ENCODE measurements around the gene IVD. TPM values are rescaled to one million over a fixed set of nuclear protein-coding genes. Genes with fewer than 3 reads are reported as not detected.

Gene IVD
- total RNA-seq, 4 donors from 2014 or later = 24.9 to 101 (median 48.0) TPM

DNA sequence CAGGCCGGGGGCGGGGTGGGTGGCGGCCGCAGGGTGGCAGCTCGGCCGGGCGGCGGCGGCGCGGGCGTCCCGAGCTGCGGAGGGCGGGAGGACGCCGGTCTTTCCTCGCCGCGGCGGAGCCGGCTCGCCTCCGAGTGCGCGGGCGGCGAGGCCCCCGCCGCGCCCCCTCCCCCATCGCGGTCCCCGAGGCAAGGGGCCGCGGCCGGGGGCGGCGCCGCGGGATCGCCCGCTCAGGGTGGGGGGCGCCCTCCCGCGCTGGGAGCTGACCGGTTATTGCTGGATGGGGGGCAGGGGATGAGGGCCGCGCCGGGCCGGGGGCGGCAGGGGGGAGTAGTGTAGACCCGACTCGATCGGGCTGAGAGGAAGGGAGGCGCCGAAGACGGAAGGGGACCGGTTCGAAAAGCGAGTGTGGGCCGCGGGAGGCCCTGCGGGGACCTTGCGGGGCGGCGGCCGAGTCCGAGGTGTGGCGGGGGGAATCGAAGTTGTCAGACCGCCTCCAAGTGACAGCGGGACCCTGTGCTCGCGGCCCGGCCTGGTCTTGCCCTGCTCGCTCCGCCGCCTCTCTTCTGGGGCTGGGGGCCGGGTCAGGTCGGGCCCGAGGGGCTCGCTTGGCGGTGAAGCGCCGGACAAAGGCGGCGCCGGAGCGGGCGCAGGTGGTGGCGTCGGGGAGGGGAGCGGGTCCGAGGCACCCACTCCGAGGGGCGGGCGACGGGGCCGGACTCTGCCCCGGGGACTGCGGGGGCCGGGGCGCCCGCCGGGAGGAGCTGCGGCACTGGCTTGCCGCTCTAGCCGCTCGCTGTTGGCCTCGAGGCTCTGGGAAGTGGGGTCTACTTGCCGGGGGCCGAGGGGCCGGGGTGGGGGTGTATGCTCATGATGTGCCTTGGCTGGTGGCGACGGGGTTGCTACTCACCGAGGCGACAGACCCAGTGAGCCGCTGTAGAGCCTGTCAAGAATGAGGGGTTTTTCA lies 36.3 kb downstream of the IVD start:
- TF ChIP-seq, protein P1, sequence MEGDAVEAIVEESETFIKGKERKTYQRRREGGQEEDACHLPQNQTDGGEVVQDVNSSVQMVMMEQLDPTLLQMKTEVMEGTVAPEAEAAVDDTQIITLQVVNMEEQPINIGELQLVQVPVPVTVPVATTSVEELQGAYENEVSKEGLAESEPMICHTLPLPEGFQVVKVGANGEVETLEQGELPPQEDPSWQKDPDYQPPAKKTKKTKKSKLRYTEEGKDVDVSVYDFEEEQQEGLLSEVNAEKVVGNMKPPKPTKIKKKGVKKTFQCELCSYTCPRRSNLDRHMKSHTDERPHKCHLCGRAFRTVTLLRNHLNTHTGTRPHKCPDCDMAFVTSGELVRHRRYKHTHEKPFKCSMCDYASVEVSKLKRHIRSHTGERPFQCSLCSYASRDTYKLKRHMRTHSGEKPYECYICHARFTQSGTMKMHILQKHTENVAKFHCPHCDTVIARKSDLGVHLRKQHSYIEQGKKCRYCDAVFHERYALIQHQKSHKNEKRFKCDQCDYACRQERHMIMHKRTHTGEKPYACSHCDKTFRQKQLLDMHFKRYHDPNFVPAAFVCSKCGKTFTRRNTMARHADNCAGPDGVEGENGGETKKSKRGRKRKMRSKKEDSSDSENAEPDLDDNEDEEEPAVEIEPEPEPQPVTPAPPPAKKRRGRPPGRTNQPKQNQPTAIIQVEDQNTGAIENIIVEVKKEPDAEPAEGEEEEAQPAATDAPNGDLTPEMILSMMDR (IDR thresholded peaks at IDR 0.05; ENCODE audit: low read depth) = no peak

DNA sequence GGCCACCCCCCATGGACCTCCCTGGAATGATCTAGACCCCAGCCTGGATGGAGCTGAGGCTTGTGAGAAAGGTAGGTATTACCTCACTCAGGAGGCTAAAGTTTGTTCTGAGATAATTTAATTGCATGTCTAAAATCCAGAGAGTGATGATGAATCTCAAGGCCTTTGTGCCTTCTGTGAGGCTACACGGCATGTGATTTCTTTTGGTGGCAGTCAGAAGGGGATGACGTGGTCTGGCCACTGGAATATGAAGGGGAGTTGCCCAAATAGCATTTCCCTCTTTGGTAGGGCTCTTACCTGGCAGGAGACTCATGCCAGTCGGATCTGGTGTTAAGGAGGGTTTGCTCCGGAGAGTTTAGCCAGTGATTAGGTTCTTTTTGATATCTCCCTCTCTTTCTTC lies 37.7 kb downstream of the IVD start:
- TF ChIP-seq, protein P1 (IDR thresholded peaks at IDR 0.05; ENCODE audit: low read depth) = no peak

DNA sequence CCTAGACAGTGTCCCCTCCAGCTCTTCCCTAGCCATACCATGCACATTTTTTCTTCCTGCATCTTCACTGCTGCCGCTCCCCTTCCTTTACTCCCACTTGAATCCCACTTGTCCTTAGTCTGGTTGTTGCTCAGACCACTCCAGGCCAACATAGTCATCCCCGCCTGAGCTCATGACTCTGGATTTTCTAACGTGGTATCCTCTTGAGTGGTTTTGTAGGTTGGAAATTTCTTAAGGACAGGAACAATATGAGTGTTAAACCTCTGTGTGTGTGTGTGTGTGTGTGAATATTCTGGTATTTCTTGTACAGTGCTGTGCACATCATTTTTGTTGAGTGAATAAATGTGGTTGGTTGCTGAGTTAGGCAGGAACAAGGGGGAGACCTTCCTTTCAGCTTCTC lies 38.3 kb downstream of the IVD start:
- TF ChIP-seq, protein P1 (IDR thresholded peaks at IDR 0.05; ENCODE audit: low read depth) = no peak

- TF ChIP-seq, protein P1 (IDR thresholded peaks at IDR 0.05; ENCODE audit: low read depth) = no peak
Observed at GRCh38 chr15:40444736-40445135, 39.1 kb downstream of the IVD start.

- TF ChIP-seq, protein P1 (IDR thresholded peaks at IDR 0.05; ENCODE audit: low read depth) = no peak
Observed at GRCh38 chr15:40445421-40445922, 39.9 kb downstream of the IVD start.

- TF ChIP-seq, protein P1 (IDR thresholded peaks at IDR 0.05; ENCODE audit: low read depth) = no peak
Observed at GRCh38 chr15:40446144-40446543, 40.5 kb downstream of the IVD start.

- TF ChIP-seq, protein P1 (IDR thresholded peaks at IDR 0.05; ENCODE audit: low read depth) = no peak
Observed at GRCh38 chr15:40448354-40448753, 42.8 kb downstream of the IVD start.
